NCI-H446 treated with DMSO at 0.1 percent for 48 hours (cell line): ENCODE measurements around the gene TMPRSS6.
"Not testable (repeated sequence)": the region's sequence is repeated elsewhere in the genome, so short reads cannot be mapped to it uniquely, and the experiment has no call there.

ENCODE experiments used
- DNase-seq: peaks from one replicate; lab custom pipeline; 2025; lab: John Stamatoyannopoulos, UW

Gene TMPRSS6

GRCh38 chr22:37088108-37088605 is 21.4 kb downstream of the TMPRSS6 start:
- no peak for DNase-seq

- DNase-seq, result no peak
These were observed 23.3 kb downstream of the TMPRSS6 start for GRCh38 chr22:37086184-37086583.

- DNase-seq, result no peak
These were observed 25.1 kb downstream of the TMPRSS6 start for GRCh38 chr22:37084385-37084784.

GRCh38 chr22:37083914-37084313 is 25.6 kb downstream of the TMPRSS6 start:
- DNase-seq, result no peak

GRCh38 chr22:37082251-37082873 is 27.2 kb downstream of the TMPRSS6 start:
- DNase-seq, result no peak

- DNase-seq, result no peak
These were observed 28.7 kb downstream of the TMPRSS6 start for GRCh38 chr22:37080838-37081237.

- DNase-seq, result no peak
These were observed 29.1 kb downstream of the TMPRSS6 start for GRCh38 chr22:37080438-37080837.

- DNase-seq, result no peak
These were observed 29.8 kb downstream of the TMPRSS6 start for GRCh38 chr22:37079668-37080171.

- DNase-seq, result no peak
These were observed 30.4 kb downstream of the TMPRSS6 start for GRCh38 chr22:37079158-37079557.

- DNase-seq, result no peak
These were observed 31.6 kb downstream of the TMPRSS6 start for GRCh38 chr22:37077802-37078448.

GRCh38 chr22:37075822-37076433 is 33.6 kb downstream of the TMPRSS6 start:
- no peak for DNase-seq

- DNase-seq, result no peak
These were observed 34.5 kb downstream of the TMPRSS6 start for GRCh38 chr22:37075046-37075445.

- no peak for DNase-seq
These were observed 35.0 kb downstream of the TMPRSS6 start for GRCh38 chr22:37074537-37074936.

GRCh38 chr22:37072673-37073072 is 36.8 kb downstream of the TMPRSS6 start:
- no peak for DNase-seq

- not testable (repeated sequence) for DNase-seq
These were observed 37.5 kb downstream of the TMPRSS6 start for GRCh38 chr22:37071850-37072592.

GRCh38 chr22:37070744-37071143 is 38.8 kb downstream of the TMPRSS6 start:
- DNase-seq, result no peak

- DNase-seq, result no peak
These were observed 39.2 kb downstream of the TMPRSS6 start for GRCh38 chr22:37070334-37070733.

- DNase-seq, result no peak
These were observed 39.8 kb downstream of the TMPRSS6 start for GRCh38 chr22:37069719-37070118.

GRCh38 chr22:37069319-37069718 is 40.2 kb downstream of the TMPRSS6 start:
- DNase-seq, result no peak

- no peak for DNase-seq
These were observed 40.7 kb downstream of the TMPRSS6 start for GRCh38 chr22:37068859-37069258.

- no peak for DNase-seq
These were observed 42.1 kb downstream of the TMPRSS6 start for GRCh38 chr22:37067428-37067827.

- no peak for DNase-seq
These were observed 43.6 kb downstream of the TMPRSS6 start for GRCh38 chr22:37065961-37066360.
